Adrenal gland (tissue), 5 donors: ENCODE results near the gene KNSTRN.

Experiments used
- POLR2A ChIP-seq, 2 donors: fragments of 450-650 bp; IDR thresholded peaks; one replicate each; pipeline ENCODE4 v1.6.1; 2017; ENCODE audit warnings: antibody characterized with exemption in 2 of 2, mild to moderate bottlenecking in 2 of 2, moderate library complexity in 1 of 2
- TF ChIP-seq, protein P1 (sequence below), 6 experiments: fragments of 450-650 bp in 4 of 6; fragments of 200-600 bp in 2 of 6; sonication (generic) in 1 of 6; IDR thresholded peaks; 1 replicate in 5 of 6; 2 replicates in 1 of 6; pipeline versions ENCODE4 v1.5.1 to v1.8.0; 2016 to 2021; ENCODE audit warnings: antibody characterized with exemption in 6 of 6, mild to moderate bottlenecking in 2 of 6, moderate library complexity in 1 of 6
- donor health status: DM: no; HTN: no; CAD: no.

DNA sequence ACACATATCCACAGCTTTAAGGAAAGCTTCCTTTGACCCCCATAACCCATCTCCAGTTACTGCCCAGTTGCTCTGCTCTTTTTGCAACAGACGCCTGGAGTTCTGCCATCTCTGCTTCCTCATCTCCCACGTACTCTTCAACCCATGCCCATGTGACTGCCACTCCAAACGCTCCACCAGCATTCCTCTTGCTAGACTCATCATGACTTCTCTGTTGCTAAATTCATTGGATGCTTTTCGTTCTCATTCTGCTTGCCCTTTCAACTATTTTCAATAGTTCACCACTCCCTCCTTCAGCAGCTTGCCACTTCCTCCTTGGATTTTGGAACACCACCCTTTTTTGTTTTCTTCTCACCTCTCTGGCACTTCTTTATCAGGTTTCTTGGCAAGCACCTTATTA is 2.7 kb upstream of the KNSTRN start:
- no peak for TF ChIP-seq POLR2A (IDR thresholded peaks at IDR 0.05)
- TF ChIP-seq, protein P1, sequence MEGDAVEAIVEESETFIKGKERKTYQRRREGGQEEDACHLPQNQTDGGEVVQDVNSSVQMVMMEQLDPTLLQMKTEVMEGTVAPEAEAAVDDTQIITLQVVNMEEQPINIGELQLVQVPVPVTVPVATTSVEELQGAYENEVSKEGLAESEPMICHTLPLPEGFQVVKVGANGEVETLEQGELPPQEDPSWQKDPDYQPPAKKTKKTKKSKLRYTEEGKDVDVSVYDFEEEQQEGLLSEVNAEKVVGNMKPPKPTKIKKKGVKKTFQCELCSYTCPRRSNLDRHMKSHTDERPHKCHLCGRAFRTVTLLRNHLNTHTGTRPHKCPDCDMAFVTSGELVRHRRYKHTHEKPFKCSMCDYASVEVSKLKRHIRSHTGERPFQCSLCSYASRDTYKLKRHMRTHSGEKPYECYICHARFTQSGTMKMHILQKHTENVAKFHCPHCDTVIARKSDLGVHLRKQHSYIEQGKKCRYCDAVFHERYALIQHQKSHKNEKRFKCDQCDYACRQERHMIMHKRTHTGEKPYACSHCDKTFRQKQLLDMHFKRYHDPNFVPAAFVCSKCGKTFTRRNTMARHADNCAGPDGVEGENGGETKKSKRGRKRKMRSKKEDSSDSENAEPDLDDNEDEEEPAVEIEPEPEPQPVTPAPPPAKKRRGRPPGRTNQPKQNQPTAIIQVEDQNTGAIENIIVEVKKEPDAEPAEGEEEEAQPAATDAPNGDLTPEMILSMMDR (IDR thresholded peaks at IDR 0.05): no peak
